Prostate gland (tissue), 2 donors: ENCODE results near the gene TEX2. TPM values are rescaled to one million over a fixed set of nuclear protein-coding genes. Genes with fewer than 3 reads are reported as not detected.

Experiments
- DNase-seq: peaks from one replicate; pipeline ENCODE4 v3.0.0-alpha.2; 2019; ENCODE audit warnings: low spot score
- H3K27ac ChIP-seq, 2 donors: fragments of 200-600 bp; sonication (generic); 2 replicates each; pipeline ENCODE4 v1.5.1; 2017 to 2019
- H3K27me3 ChIP-seq: fragments of 200-600 bp; sonication (generic); replicated peaks from 2 replicates; pipeline ENCODE4 v1.5.1; 2019; ENCODE audit not compliant: insufficient read depth
- H3K36me3 ChIP-seq, 2 donors: fragments of 200-600 bp; sonication (generic); 1 replicate in 1 of 2; 2 replicates in 1 of 2; pipeline versions ENCODE4 v1.5.1 to v1.8.1; 2017 to 2019
- H3K4me1 ChIP-seq: fragments of 200-600 bp; sonication (generic); replicated peaks from 2 replicates; pipeline ENCODE4 v1.5.1; 2019
- H3K4me3 ChIP-seq, 2 donors: fragments of 200-600 bp; sonication (generic); 2 replicates each; pipeline ENCODE4 v1.5.1; 2017 to 2019
- H3K9me3 ChIP-seq: fragments of 200-600 bp; sonication (generic); 2 replicates; pipeline ENCODE4 v1.5.1; 2017
- CTCF ChIP-seq, 4 experiments: fragments of 200-600 bp in 2 of 4; fragments of 450-650 bp in 2 of 4; sonication (generic) in 2 of 4; IDR thresholded peaks; 1 replicate in 3 of 4; 2 replicates in 1 of 4; pipeline ENCODE4 v1.5.1; 2016 to 2019; ENCODE audit warnings: antibody characterized with exemption in 4 of 4, mild to moderate bottlenecking in 2 of 4, moderate library complexity in 2 of 4
- POLR2A ChIP-seq: fragments of 450-650 bp; IDR thresholded peaks from one replicate; pipeline ENCODE4 v1.6.1; 2016; ENCODE audit warnings: antibody characterized with exemption, mild to moderate bottlenecking
- POLR2AphosphoS5 ChIP-seq: sonication (generic); formaldehyde crosslinking; IDR thresholded peaks from one replicate; pipeline ENCODE4 v1.6.1; 2017; ENCODE audit warnings: antibody characterized with exemption
- WGBS: methylation state at CpG from one replicate; pipeline ENCODE4 v1.1.5; 2018; 5-methylcytosine and 5-hydroxymethylcytosine counted together
- intact Hi-C: fragments of 100-400 bp; cut with DNase I; formaldehyde crosslinking; loops from one replicate; pipeline ENCODE4 v1.14.2; 2022
- total RNA-seq, 2 donors: library from RNA; depleted of rRNA; stranded (reverse); fragments of >200 nt; gene quantifications; one replicate each; pipeline ENCODE4 v1.1.0, GENCODE V29; 2016

TEX2 gene
- total RNA-seq, 2 donors from 2014 or later: 31.3 to 43.8 TPM

GRCh38 chr17:64148699-64149098, 114.4 kb downstream of the TEX2 start:
- TF ChIP-seq POLR2AphosphoS5 (no peak), CTCF (IDR thresholded peaks at IDR 0.05) (peak in 2 of 4 experiments; percentile 29 to 36)
- Histone ChIP-seq H3K4me3 (no peak overlapping the region), H3K4me1 (peaks cover 3% of the 10 kb centered on the region), H3K9me3 (no peaks in the 10 kb centered on the region), H3K27me3 (no peaks in the 10 kb centered on the region), H3K36me3 (no peaks in the 10 kb centered on the region), H3K27ac (peak overlapping the region in 1 of 2 donors; percentile 99)
- intact Hi-C loops: loop anchor here (5.0 kb wide), 1 partner anchor 114 kb away; the partner anchor contains the start of gene TEX2
- DNase-seq: no peak
- WGBS: 84% methylated on average over 4 of the region's 4 CpGs

- intact Hi-C loops: loop anchor here (5.0 kb wide), 1 partner anchor 114 kb away; the partner anchor contains the start of gene TEX2
- TF ChIP-seq POLR2A (no peak), CTCF (IDR thresholded peaks at IDR 0.05) (no peak), POLR2AphosphoS5 (no peak)
- Histone ChIP-seq H3K4me1 (peaks cover 3% of the 10 kb centered on the region), H3K4me3 (no peak overlapping the region), H3K36me3 (no peaks in the 10 kb centered on the region), H3K27me3 (no peaks in the 10 kb centered on the region), H3K9me3 (no peaks in the 10 kb centered on the region), H3K27ac (peak overlapping the region; percentile 28 to 99)
- DNase-seq: no peak
- WGBS: 45% methylated on average over 8 of the region's 8 CpGs
Observed at GRCh38 chr17:64148017-64148631, 114.9 kb downstream of the TEX2 start.

- H3K9me3 ChIP-seq: no peaks in the 10 kb centered on the region
- TF ChIP-seq CTCF (IDR thresholded peaks at IDR 0.05): peak in 1 of 4 experiments; percentile 7
- TF ChIP-seq POLR2AphosphoS5: no peak
- TF ChIP-seq POLR2A: no peak
- H3K36me3 ChIP-seq: no peaks in the 10 kb centered on the region
- H3K27me3 ChIP-seq: no peaks in the 10 kb centered on the region
- WGBS: 10% methylated on average over 15 of the region's 15 CpGs
- no peak for DNase-seq
- peaks cover 3% of the 10 kb centered on the region for H3K4me1 ChIP-seq
- H3K27ac ChIP-seq: peak overlapping the region; percentile 92 to 99
- peak overlapping the region; percentile 68 to 83 for H3K4me3 ChIP-seq
- intact Hi-C loops: loop anchor here (5.0 kb wide), 1 partner anchor 115 kb away; the partner anchor contains the start of gene TEX2
Observed at GRCh38 chr17:64147110-64148016, 115.7 kb downstream of the TEX2 start.

GRCh38 chr17:64146418-64147109, 116.5 kb downstream of the TEX2 start:
- TF ChIP-seq CTCF (IDR thresholded peaks at IDR 0.05) (no peak), POLR2A (peak; percentile 35), POLR2AphosphoS5 (no peak)
- DNase-seq: peak; percentile 85
- Histone ChIP-seq H3K27ac (peak overlapping the region; percentile 92 to 99), H3K4me1 (no peaks in the 10 kb centered on the region), H3K36me3 (no peaks in the 10 kb centered on the region), H3K9me3 (no peaks in the 10 kb centered on the region), H3K27me3 (no peaks in the 10 kb centered on the region), H3K4me3 (peak overlapping the region; percentile 68 to 83)
- intact Hi-C loops: loop anchor here (5.0 kb wide), 1 partner anchor 116 kb away; the partner anchor contains the start of gene TEX2
- 2% methylated on average over 31 of the region's 34 CpGs for WGBS
